GM23338 (cell line): ENCODE results near the gene MARK3.

ENCODE experiments used
- CTCF ChIP-seq, 2 experiments: fragments of 200-600 bp in 1 of 2; sonication (generic) in 1 of 2; conservative IDR thresholded peaks; 2 replicates each; pipeline versions ENCODE4 v1.5.1 to v1.6.1; 2016 to 2017; ENCODE audit warnings: antibody characterized with exemption in 2 of 2, low read depth in 2 of 2, mild to moderate bottlenecking in 2 of 2, moderate library complexity in 1 of 2
- ETS1 ChIP-seq: IDR thresholded peaks from 2 replicates; pipeline ENCODE4 v1.6.1; 2016; ENCODE audit warnings: antibody characterized with exemption
- EZH2 ChIP-seq: fragments of 200-600 bp; sonication (generic); IDR thresholded peaks from one replicate; pipeline ENCODE4 v1.8.0; 2017; ENCODE audit warnings: antibody characterized with exemption, mild to moderate bottlenecking, low read depth; ENCODE audit not compliant: unreplicated experiment
- EZH2phosphoT487 ChIP-seq: fragments of 200-600 bp; sonication (generic); IDR thresholded peaks from one replicate; pipeline ENCODE4 v1.8.1; 2018; ENCODE audit warnings: antibody characterized with exemption; ENCODE audit not compliant: unreplicated experiment
- JUNB ChIP-seq: IDR thresholded peaks from one replicate; pipeline ENCODE4 v1.6.1; 2016; ENCODE audit warnings: antibody characterized with exemption; ENCODE audit not compliant: unreplicated experiment
- POLR2AphosphoS5 ChIP-seq: IDR thresholded peaks from 2 replicates; pipeline ENCODE4 v1.6.1; 2016; ENCODE audit warnings: antibody characterized with exemption, low read depth
- REST ChIP-seq: IDR thresholded peaks from one replicate; pipeline ENCODE4 v1.6.1; 2018; ENCODE audit warnings: antibody characterized with exemption; ENCODE audit not compliant: unreplicated experiment
- STAT1 ChIP-seq: IDR thresholded peaks from one replicate; pipeline ENCODE4 v1.6.1; 2016; ENCODE audit warnings: antibody characterized with exemption; ENCODE audit not compliant: unreplicated experiment
- ZNF114 ChIP-seq: fragments of 250-450 bp; sonication (Bioruptor Pico); IDR thresholded peaks from 2 replicates; pipeline ENCODE4 v1.5.0; 2020; ENCODE audit warnings: mild to moderate bottlenecking, moderate library complexity
- ZNF331 ChIP-seq: fragments of 250-450 bp; sonication (Bioruptor Pico); IDR thresholded peaks from 2 replicates; pipeline ENCODE4 v1.5.0; 2020; ENCODE audit warnings: low read depth, mild to moderate bottlenecking, moderate library complexity

GRCh38 chr14:103543140-103543539, 157.9 kb downstream of the MARK3 start:
- TF ChIP-seq CTCF (conservative IDR thresholded peaks at IDR 0.05; ENCODE audit: low read depth in 2 of 2) (no peak), EZH2 (no peak), EZH2phosphoT487 (no peak), POLR2AphosphoS5 (no peak), REST (no peak), JUNB (no peak), ETS1 (no peak), ZNF114 (CRISPR knock-in tag) (no peak), STAT1 (no peak), ZNF331 (CRISPR knock-in tag) (no peak)
